Measurements from ENCODE around the gene ARPC2.

ARPC2 gene

DNA sequence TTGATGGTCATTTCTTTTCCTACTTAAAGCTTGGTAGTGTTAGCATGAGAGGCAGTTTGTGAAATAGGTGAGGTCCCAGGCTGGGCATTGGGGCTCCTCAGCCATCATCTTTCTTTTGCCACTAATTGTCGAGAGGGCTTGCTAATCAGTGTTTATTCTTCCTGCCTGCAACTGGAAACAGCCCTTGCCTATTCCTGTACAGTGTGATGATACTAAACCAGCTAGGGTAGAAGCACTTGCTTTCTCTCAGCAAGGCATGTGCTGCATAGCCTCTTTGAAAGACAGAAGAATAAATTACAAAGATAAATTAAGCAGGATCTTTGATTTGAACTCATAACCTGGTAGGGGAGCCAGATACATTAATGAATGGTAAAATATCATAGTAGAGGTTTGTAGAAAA lies 27.2 kb downstream of the ARPC2 start:
- no peak for TF ChIP-seq CTCF (conservative IDR thresholded peaks at IDR 0.05; ENCODE audit: low read depth, low read length)
- Histone ChIP-seq H3K36me3 (ENCODE audit: insufficient read depth) (peaks cover 5% of the 10 kb centered on the region; the same call in 1 of the 2 replicates), H3K4me1 (ENCODE audit: low read depth, poor library complexity, severe bottlenecking) (no peaks in the 10 kb centered on the region), H2AFZ (ENCODE audit: low read depth) (no peak overlapping the region), H3K9ac (no peak overlapping the region), H3K79me2 (ENCODE audit: insufficient read depth, low read depth) (no peaks in the 10 kb centered on the region), H3K27me3 (ENCODE audit: insufficient read depth, low read depth) (no peaks in the 10 kb centered on the region), H3K4me3 (IDR thresholded peaks at IDR 0.05; ENCODE audit: insufficient read depth, low read depth, low read length) (no peak overlapping the region), H3K4me2 (no peak overlapping the region), H3K27ac (no peak overlapping the region), H4K20me1 (ENCODE audit: insufficient read depth) (no peaks in the 10 kb centered on the region)

GRCh38 chr2:218244665-218245064 lies 27.7 kb downstream of the ARPC2 start:
- Histone ChIP-seq H4K20me1 (ENCODE audit: insufficient read depth) (no peaks in the 10 kb centered on the region), H2AFZ (ENCODE audit: low read depth) (no peak overlapping the region), H3K36me3 (ENCODE audit: insufficient read depth) (peaks cover 10% of the 10 kb centered on the region; the same call in 1 of the 2 replicates), H3K4me1 (ENCODE audit: low read depth, poor library complexity, severe bottlenecking) (no peaks in the 10 kb centered on the region), H3K9ac (no peak overlapping the region), H3K4me3 (IDR thresholded peaks at IDR 0.05; ENCODE audit: insufficient read depth, low read depth, low read length) (no peak overlapping the region), H3K27ac (no peak overlapping the region), H3K79me2 (ENCODE audit: insufficient read depth, low read depth) (no peaks in the 10 kb centered on the region), H3K27me3 (ENCODE audit: insufficient read depth, low read depth) (no peaks in the 10 kb centered on the region), H3K4me2 (no peak overlapping the region)
- TF ChIP-seq CTCF (conservative IDR thresholded peaks at IDR 0.05; ENCODE audit: low read depth, low read length) = no peak

DNA sequence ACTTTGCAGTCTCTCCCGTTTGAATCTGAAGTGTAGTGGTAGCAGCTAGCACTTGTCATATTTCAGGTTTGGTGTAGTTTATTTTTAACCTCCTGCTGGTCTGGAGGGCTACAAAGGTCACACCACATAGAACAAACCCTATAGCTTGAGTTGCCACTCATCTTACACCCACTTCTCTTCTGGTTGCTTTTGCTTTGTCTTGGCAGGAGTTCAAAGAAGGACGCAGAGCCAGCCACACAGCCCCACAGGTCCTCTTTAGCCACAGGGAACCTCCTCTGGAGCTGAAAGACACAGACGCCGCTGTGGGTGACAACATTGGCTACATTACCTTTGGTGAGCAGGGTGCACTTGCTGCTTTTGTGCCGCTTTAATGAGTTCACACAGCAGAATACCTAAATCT lies 28.2 kb downstream of the ARPC2 start:
- no peak overlapping the region for H3K9ac ChIP-seq
- no peaks in the 10 kb centered on the region for H3K4me1 ChIP-seq (ENCODE audit: low read depth, poor library complexity, severe bottlenecking)
- H3K36me3 ChIP-seq (ENCODE audit: insufficient read depth) = peaks cover 13% of the 10 kb centered on the region; the same call in 1 of the 2 replicates
- TF ChIP-seq CTCF (conservative IDR thresholded peaks at IDR 0.05; ENCODE audit: low read depth, low read length) = no peak
- H3K27me3 ChIP-seq (ENCODE audit: insufficient read depth, low read depth) = no peaks in the 10 kb centered on the region
- H3K79me2 ChIP-seq (ENCODE audit: insufficient read depth, low read depth) = no peaks in the 10 kb centered on the region
- H3K4me3 ChIP-seq (IDR thresholded peaks at IDR 0.05; ENCODE audit: insufficient read depth, low read depth, low read length) = no peak overlapping the region
- H4K20me1 ChIP-seq (ENCODE audit: insufficient read depth) = no peaks in the 10 kb centered on the region
- H3K4me2 ChIP-seq = no peak overlapping the region
- H3K27ac ChIP-seq = no peak overlapping the region
- no peak overlapping the region for H2AFZ ChIP-seq (ENCODE audit: low read depth)

GRCh38 chr2:218249691-218250090 lies 32.7 kb downstream of the ARPC2 start:
- Histone ChIP-seq H3K27me3 (ENCODE audit: insufficient read depth, low read depth) (no peaks in the 10 kb centered on the region), H4K20me1 (ENCODE audit: insufficient read depth) (no peaks in the 10 kb centered on the region), H3K9ac (no peak overlapping the region), H3K4me1 (ENCODE audit: low read depth, poor library complexity, severe bottlenecking) (no peaks in the 10 kb centered on the region), H3K4me3 (IDR thresholded peaks at IDR 0.05; ENCODE audit: insufficient read depth, low read depth, low read length) (no peak overlapping the region), H3K27ac (no peak overlapping the region), H3K4me2 (no peak overlapping the region), H3K36me3 (ENCODE audit: insufficient read depth) (peaks cover 26% of the 10 kb centered on the region; the same call in 1 of the 2 replicates), H3K79me2 (ENCODE audit: insufficient read depth, low read depth) (no peaks in the 10 kb centered on the region), H2AFZ (ENCODE audit: low read depth) (no peak overlapping the region)
- no peak for TF ChIP-seq CTCF (conservative IDR thresholded peaks at IDR 0.05; ENCODE audit: low read depth, low read length)
